Body of pancreas (tissue), 4 donors: ENCODE results near the gene SELENOH. TPM values are rescaled to one million over a fixed set of nuclear protein-coding genes. Genes with fewer than 3 reads are reported as not detected.

Source experiments
- ATAC-seq: fragments of 150-250 bp; one replicate; pipeline ENCODE4 v1.9.1; 2016
- DNase-seq, 4 donors: peaks; one replicate each; pipeline ENCODE4 v3.0.0-alpha.2; 2019
- H3K27ac ChIP-seq, 4 donors: fragments of 200-600 bp; sonication (generic); 1 replicate in 3 of 4; 2 replicates in 1 of 4; pipeline versions ENCODE4 v1.5.1 to v1.6.1; 2016 to 2019; ENCODE audit warnings: mild to moderate bottlenecking in 1 of 4, mixed read lengths in 1 of 4, moderate library complexity in 1 of 4
- H3K27me3 ChIP-seq, 2 donors: fragments of 200-600 bp; sonication (generic); one replicate each; pipeline ENCODE4 v1.6.0; 2016; ENCODE audit warnings: mild to moderate bottlenecking in 1 of 2
- H3K36me3 ChIP-seq, 2 donors: fragments of 200-600 bp; sonication (generic); replicated peaks in 1 of 2; 2 replicates each; pipeline ENCODE4 v1.5.1; 2016; ENCODE audit warnings: low read depth in 2 of 2; ENCODE audit not compliant: insufficient read depth in 1 of 2
- H3K4me1 ChIP-seq: fragments of 200-600 bp; sonication (generic); one replicate; pipeline ENCODE4 v1.6.0; 2016
- H3K4me3 ChIP-seq, 2 donors: fragments of 200-600 bp; sonication (generic); 1 replicate in 1 of 2; 2 replicates in 1 of 2; pipeline ENCODE4 v1.5.1; 2016 to 2019
- H3K9me3 ChIP-seq, 3 donors: fragments of 200-600 bp; sonication (generic); 1 replicate in 2 of 3; 2 replicates in 1 of 3; pipeline ENCODE4 v1.5.1; 2016
- POLR2A ChIP-seq, 3 donors: fragments of 450-650 bp; IDR thresholded peaks; one replicate each; pipeline ENCODE4 v1.6.1; 2016; ENCODE audit warnings: antibody characterized with exemption in 3 of 3, mild to moderate bottlenecking in 2 of 3
- WGBS, 2 donors: methylation state at CpG; one replicate each; pipeline ENCODE4 v1.1.5; 2017; 5-methylcytosine and 5-hydroxymethylcytosine counted together
- intact Hi-C: fragments of 100-400 bp; cut with DNase I; formaldehyde crosslinking; loops from one replicate; pipeline ENCODE4 v1.15.1; 2023
- total RNA-seq, 2 donors: library from RNA; depleted of rRNA; stranded (reverse); fragments of >200 nt; gene quantifications; one replicate each; pipeline ENCODE4 v1.1.0, GENCODE V29; 2016
- TF ChIP-seq, protein P1 (sequence below), 7 experiments: fragments of 450-650 bp in 4 of 7; fragments of 200-600 bp in 3 of 7; sonication (generic) in 3 of 7; IDR thresholded peaks; one replicate each; pipeline ENCODE4 v1.5.1; 2016 to 2019; ENCODE audit warnings: antibody characterized with exemption in 7 of 7

Gene SELENOH
- total RNA-seq, 2 donors from 2014 or later, result 86.1 to 157 TPM

DNA sequence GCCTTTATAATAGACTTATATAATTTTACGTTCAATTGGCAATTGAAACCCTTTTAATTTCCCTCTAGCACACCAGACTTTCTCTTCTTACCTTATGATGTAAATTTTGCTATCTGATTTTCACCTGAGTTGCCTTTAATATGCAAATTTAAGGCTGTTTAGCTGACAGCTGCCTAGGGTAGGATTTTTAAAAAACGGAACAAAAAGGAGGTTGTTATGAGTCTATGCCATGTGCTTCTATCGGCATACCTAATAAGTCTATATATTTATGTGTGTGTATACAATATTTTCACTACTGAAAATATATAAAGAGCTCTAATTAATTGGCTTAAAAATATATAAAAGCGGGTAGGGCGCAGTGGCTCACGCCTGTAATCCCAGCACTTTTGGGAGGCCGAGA lies 11.8 kb upstream of the SELENOH start:
- TF ChIP-seq, protein P1, sequence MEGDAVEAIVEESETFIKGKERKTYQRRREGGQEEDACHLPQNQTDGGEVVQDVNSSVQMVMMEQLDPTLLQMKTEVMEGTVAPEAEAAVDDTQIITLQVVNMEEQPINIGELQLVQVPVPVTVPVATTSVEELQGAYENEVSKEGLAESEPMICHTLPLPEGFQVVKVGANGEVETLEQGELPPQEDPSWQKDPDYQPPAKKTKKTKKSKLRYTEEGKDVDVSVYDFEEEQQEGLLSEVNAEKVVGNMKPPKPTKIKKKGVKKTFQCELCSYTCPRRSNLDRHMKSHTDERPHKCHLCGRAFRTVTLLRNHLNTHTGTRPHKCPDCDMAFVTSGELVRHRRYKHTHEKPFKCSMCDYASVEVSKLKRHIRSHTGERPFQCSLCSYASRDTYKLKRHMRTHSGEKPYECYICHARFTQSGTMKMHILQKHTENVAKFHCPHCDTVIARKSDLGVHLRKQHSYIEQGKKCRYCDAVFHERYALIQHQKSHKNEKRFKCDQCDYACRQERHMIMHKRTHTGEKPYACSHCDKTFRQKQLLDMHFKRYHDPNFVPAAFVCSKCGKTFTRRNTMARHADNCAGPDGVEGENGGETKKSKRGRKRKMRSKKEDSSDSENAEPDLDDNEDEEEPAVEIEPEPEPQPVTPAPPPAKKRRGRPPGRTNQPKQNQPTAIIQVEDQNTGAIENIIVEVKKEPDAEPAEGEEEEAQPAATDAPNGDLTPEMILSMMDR (IDR thresholded peaks at IDR 0.05), result no peak
- no peak for TF ChIP-seq POLR2A (IDR thresholded peaks at IDR 0.05)
- no peak for ATAC-seq

DNA sequence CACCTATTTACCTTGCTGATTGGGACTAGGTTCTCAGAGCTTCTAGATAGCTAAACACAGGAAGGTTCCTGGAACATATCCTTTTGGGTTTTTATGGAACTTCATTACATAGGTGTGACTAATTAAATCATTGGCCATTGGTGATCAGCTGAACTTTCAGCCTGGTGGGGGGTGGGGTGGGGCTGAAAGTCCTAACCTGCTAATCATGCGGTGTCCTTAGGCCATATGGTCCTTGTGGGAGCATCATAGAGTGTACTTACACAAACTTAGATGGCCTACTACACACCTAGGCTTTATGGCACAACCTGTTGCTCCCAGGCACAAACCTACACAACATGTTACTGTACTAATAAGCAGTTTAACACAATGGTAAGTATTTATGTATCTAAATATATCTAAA lies 8.6 kb upstream of the SELENOH start:
- ATAC-seq, result no peak
- Histone ChIP-seq H3K27ac (no peak overlapping the region), H3K36me3 (no peaks in the 10 kb centered on the region), H3K9me3 (no peaks in the 10 kb centered on the region), H3K4me3 (no peak overlapping the region), H3K27me3 (no peaks in the 10 kb centered on the region), H3K4me1 (no peaks in the 10 kb centered on the region)
- DNase-seq, result no peak
- intact Hi-C loops, result no loop called here
- TF ChIP-seq, protein P1 (IDR thresholded peaks at IDR 0.05), result no peak
- TF ChIP-seq POLR2A (IDR thresholded peaks at IDR 0.05), result no peak
- 95 to 100% methylated on average over 1 of the region's 1 CpG for WGBS, 2 donors

More for the DNA sequence above, 11.8 kb upstream of the SELENOH start:
- H3K4me1 ChIP-seq, result no peaks in the 10 kb centered on the region
- intact Hi-C loops, result no loop called here
- no peaks in the 10 kb centered on the region for H3K27me3 ChIP-seq
- no peak overlapping the region for H3K4me3 ChIP-seq
- no peaks in the 10 kb centered on the region for H3K36me3 ChIP-seq
- no peak overlapping the region for H3K27ac ChIP-seq
- 92 to 96% methylated on average over 7 of the region's 7 CpGs for WGBS, 2 donors
- no peak for DNase-seq
- no peaks in the 10 kb centered on the region for H3K9me3 ChIP-seq

DNA sequence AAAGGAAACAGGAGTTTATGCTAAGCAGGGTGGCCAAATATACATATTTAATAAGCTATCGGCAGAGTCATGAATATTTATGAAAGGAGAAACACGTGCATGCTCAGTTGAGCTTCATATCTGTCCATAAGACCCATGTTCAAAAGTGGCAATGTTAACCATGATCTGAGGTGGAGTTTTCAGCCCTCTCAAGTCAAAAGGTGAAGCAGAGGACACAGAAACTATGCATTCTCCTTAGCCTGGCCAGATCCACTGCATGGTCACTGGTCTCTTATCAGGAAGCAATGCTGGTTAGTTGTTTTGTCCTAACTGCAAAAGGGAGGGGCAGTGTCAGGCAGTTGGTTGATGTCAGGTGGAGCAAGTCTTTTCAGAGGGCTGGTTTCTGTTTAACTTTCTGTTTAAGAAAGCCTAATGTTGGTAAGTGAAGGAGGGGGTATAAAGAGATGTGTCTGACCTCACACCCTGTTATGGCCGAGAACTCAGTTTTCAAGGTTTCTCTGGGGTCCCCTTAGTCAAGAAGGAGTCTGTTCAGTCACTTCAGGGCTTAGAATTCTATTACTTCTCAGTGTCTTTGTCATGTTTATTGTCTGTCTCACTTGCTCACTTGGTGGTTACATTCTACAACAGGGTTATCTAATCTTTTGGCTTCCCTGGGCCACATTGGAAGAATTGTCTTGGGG lies 5.5 kb upstream of the SELENOH start:
- TF ChIP-seq, protein P1 (IDR thresholded peaks at IDR 0.05), result no peak
- no peak for TF ChIP-seq POLR2A (IDR thresholded peaks at IDR 0.05)
- no peaks in the 10 kb centered on the region for H3K9me3 ChIP-seq
- DNase-seq, result no peak
- H3K4me3 ChIP-seq, result no peak overlapping the region
- peaks cover 4% of the 10 kb centered on the region for H3K4me1 ChIP-seq
- no peak overlapping the region for H3K27ac ChIP-seq
- ATAC-seq, result no peak
- intact Hi-C loops, result no loop called here
- H3K36me3 ChIP-seq, result no peaks in the 10 kb centered on the region
- WGBS, 2 donors, result 63 to 72% methylated on average over 3 of the region's 3 CpGs
- no peaks in the 10 kb centered on the region for H3K27me3 ChIP-seq

DNA sequence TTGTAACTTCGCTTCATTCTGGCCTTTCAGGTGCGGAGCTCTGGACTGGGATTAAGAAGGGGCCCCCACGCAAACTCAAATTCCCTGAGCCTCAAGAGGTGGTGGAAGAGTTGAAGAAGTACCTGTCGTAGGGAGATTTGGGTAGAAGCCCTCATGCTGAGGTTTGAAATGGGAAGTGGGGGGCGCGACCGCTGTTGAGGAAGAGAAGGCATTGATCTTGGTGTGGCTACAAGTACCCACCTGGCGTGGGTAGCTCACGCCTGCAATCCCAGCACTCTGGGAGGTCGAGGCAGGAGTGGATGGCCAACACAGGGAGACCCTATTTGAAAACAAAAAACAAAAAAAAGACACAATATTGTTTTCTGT lies 779 bp downstream of the SELENOH start:
- no peaks in the 10 kb centered on the region for H3K36me3 ChIP-seq

More for the DNA sequence above, 779 bp downstream of the SELENOH start:
- DNase-seq (no peak), ATAC-seq (no peak)
- Histone ChIP-seq H3K27ac (peak overlapping the region in 3 of 4 donors; percentile 67 to 94 (median 86)), H3K9me3 (no peaks in the 10 kb centered on the region), H3K4me3 (peak overlapping the region; percentile 81 to 91), H3K4me1 (peaks cover 16% of the 10 kb centered on the region), H3K27me3 (no peaks in the 10 kb centered on the region)
- TF ChIP-seq POLR2A (IDR thresholded peaks at IDR 0.05), result no peak
- TF ChIP-seq, protein P1 (IDR thresholded peaks at IDR 0.05), result no peak
- intact Hi-C loops, result no loop called here
- WGBS, 2 donors, result 3 to 5% methylated on average over 10 of the region's 10 CpGs
